K562 (cell line): ENCODE data around the gene SYNRG. TPM values are rescaled to one million over a fixed set of nuclear protein-coding genes. Genes with fewer than 3 reads are reported as not detected.

ENCODE experiments used
- ATAC-seq: fragments of 200-7000 bp; cut with Tn5 transposase; 3 replicates; pipeline ENCODE4 v1.9.1; 2020; ENCODE audit warnings: moderate library complexity
- BruUV-seq: library from RNA; stranded (reverse); fragments of 400-500 nt; replicated peaks from 2 replicates; lab custom pipeline; 2021; lab: Mats Ljungman, UMichigan
- CTCF ChIA-PET: fragments of 300-600 bp; formaldehyde crosslinking; extraction: SDS; loops from one replicate; lab custom pipeline; 2021; ENCODE audit warnings: low intra/inter-chr PET ratio; lab: Yijun Ruan, JAX
- POLR2A ChIA-PET: fragments of 300-600, 350-650 bp; sonication (Branson Sonifier 250); formaldehyde crosslinking; extraction: SDS; loops from one replicate; lab custom pipeline; 2021; ENCODE audit warnings: antibody characterized with exemption, inconsistent platforms; lab: Yijun Ruan, JAX
- DNase-seq, 4 experiments: peaks; one replicate each; pipeline versions ENCODE4 v3.0.0 to v3.0.0-alpha.2; 2011 to 2018; ENCODE audit warnings: low spot score in 3 of 4, mixed read lengths in 3 of 4; ENCODE audit errors: extremely low read depth in 1 of 4
- FAIRE-seq: peaks from 2 replicates; lab custom pipeline; 2011; peaks lifted over from hg19 to GRCh38; lab: Jason Lieb, UNC
- H2AFZ ChIP-seq: 2 replicates; pipeline ENCODE4 v1.6.0; 2011; ENCODE audit warnings: low read depth, low read length, control low read depth, inconsistent platforms
- H3K27ac ChIP-seq: fragments of 200-600 bp; 3 replicates; pipeline ENCODE4 v1.8.0; 2011; ENCODE audit warnings: low read depth, mild to moderate bottlenecking, control low read depth, inconsistent platforms, low read length, moderate library complexity, mixed read lengths; ENCODE audit errors: extremely low read depth
- H3K27me3 ChIP-seq, 2 experiments: fragments of 300-600 bp in 1 of 2; 2 replicates in 1 of 2; 3 replicates in 1 of 2; pipeline versions ENCODE4 v1.6.0 to v1.8.0; 2011; ENCODE audit warnings: inconsistent platforms in 2 of 2, low read length in 2 of 2, mild to moderate bottlenecking in 1 of 2, mixed read lengths in 1 of 2, moderate library complexity in 1 of 2; ENCODE audit not compliant: control insufficient read depth in 2 of 2, insufficient read depth in 2 of 2
- H3K36me3 ChIP-seq: fragments of 300-600 bp; 3 replicates; pipeline ENCODE4 v1.8.0; 2011; ENCODE audit warnings: mild to moderate bottlenecking, low read length, inconsistent platforms; ENCODE audit not compliant: control insufficient read depth, insufficient read depth
- H3K4me1 ChIP-seq, 2 experiments: fragments of 200-600 bp in 1 of 2; replicated peaks in 1 of 2; 2 replicates in 1 of 2; 3 replicates in 1 of 2; pipeline versions ENCODE4 v1.5.1 to v1.8.0; 2011; ENCODE audit warnings: inconsistent platforms in 2 of 2, low read length in 2 of 2, mild to moderate bottlenecking in 1 of 2, mixed read lengths in 1 of 2, moderate library complexity in 1 of 2; ENCODE audit not compliant: control insufficient read depth in 2 of 2, insufficient read depth in 2 of 2
- H3K4me2 ChIP-seq: 2 replicates; pipeline ENCODE4 v1.6.1; 2011; ENCODE audit warnings: low read length, control low read depth, inconsistent platforms, mixed read lengths; ENCODE audit not compliant: insufficient read depth
- H3K4me3 ChIP-seq: fragments of 200-600 bp; sonication (generic), shearing (Covaris generic); 2 replicates; pipeline ENCODE4 v1.5.1; 2016; ENCODE audit warnings: control low read depth, inconsistent platforms
- H3K79me2 ChIP-seq: fragments of 200-600 bp; 3 replicates; pipeline ENCODE4 v1.8.0; 2011; ENCODE audit warnings: low read length, inconsistent platforms; ENCODE audit not compliant: control insufficient read depth, insufficient read depth
- H3K9ac ChIP-seq, 2 experiments: 2 replicates each; pipeline versions ENCODE4 v1.6.0 to v1.6.1; 2011; ENCODE audit warnings: low read depth in 2 of 2, low read length in 2 of 2, control low read depth in 1 of 2, inconsistent platforms in 1 of 2, mild to moderate bottlenecking in 1 of 2, mixed read lengths in 1 of 2; ENCODE audit not compliant: insufficient read depth in 1 of 2
- H3K9me1 ChIP-seq: one replicate; pipeline ENCODE4 v1.6.0; 2011; ENCODE audit warnings: inconsistent platforms, mild to moderate bottlenecking, low read length, moderate library complexity; ENCODE audit not compliant: control insufficient read depth, insufficient read depth
- H3K9me3 ChIP-seq: replicated peaks from 2 replicates; pipeline ENCODE4 v1.5.1; 2011; ENCODE audit warnings: low read depth, low read length, inconsistent platforms; ENCODE audit not compliant: control insufficient read depth, insufficient read depth
- H4K20me1 ChIP-seq: replicated peaks from 2 replicates; pipeline ENCODE4 v1.6.1; 2011; ENCODE audit warnings: low read length, inconsistent platforms, mixed read lengths; ENCODE audit not compliant: control insufficient read depth, insufficient read depth
- BHLHE40 ChIP-seq: IDR thresholded peaks from 2 replicates; pipeline ENCODE4 v1.6.1; 2011; ENCODE audit warnings: low read length, improper control_type of control experiment
- EHMT2 ChIP-seq: fragments of 450-650 bp; IDR thresholded peaks from 2 replicates; pipeline ENCODE4 v1.6.1; 2018; ENCODE audit warnings: antibody characterized with exemption
- ELK1 ChIP-seq: sonication (generic); formaldehyde crosslinking; IDR thresholded peaks from 2 replicates; pipeline ENCODE4 v1.8.1; 2022; ENCODE audit warnings: missing genetic modification reagents
- EP300 ChIP-seq: IDR thresholded peaks from 2 replicates; pipeline ENCODE4 v1.6.1; 2012; ENCODE audit warnings: low read length, improper control_type of control experiment
- ESRRA ChIP-seq: fragments of 450-650 bp; IDR thresholded peaks from 2 replicates; pipeline ENCODE4 v1.6.1; 2014; ENCODE audit warnings: low read depth, mild to moderate bottlenecking, moderate library complexity, borderline replicate concordance
- HIVEP1 ChIP-seq: fragments of 250-450 bp; sonication (Bioruptor Pico); IDR thresholded peaks from 2 replicates; pipeline ENCODE4 v1.4.0; 2020; ENCODE audit warnings: mild to moderate bottlenecking
- MTA2 ChIP-seq: fragments of 450-650 bp; IDR thresholded peaks from 2 replicates; pipeline ENCODE4 v1.6.1; 2016; ENCODE audit warnings: low read depth
- NKRF ChIP-seq: fragments of 450-650 bp; IDR thresholded peaks from 2 replicates; pipeline ENCODE4 v1.6.1; 2016; ENCODE audit warnings: borderline replicate concordance
- POLR2H ChIP-seq: IDR thresholded peaks from 2 replicates; pipeline ENCODE4 v1.6.1; 2016; ENCODE audit warnings: missing genetic modification characterization, low read depth, mild to moderate bottlenecking, control low read depth, missing compliant biosample characterization, moderate library complexity
- ZBTB7A ChIP-seq: IDR thresholded peaks from 2 replicates; pipeline ENCODE4 v1.6.1; 2011; ENCODE audit warnings: low read depth, mild to moderate bottlenecking, low read length, moderate library complexity, borderline replicate concordance; ENCODE audit not compliant: control insufficient read depth
- ZFP36 ChIP-seq: fragments of 150-350 bp; IDR thresholded peaks from 2 replicates; pipeline ENCODE4 v1.6.1; 2018; ENCODE audit warnings: low read length, low read depth; ENCODE audit not compliant: partially characterized antibody
- ZKSCAN1 ChIP-seq: fragments of 150-350 bp; IDR thresholded peaks from 2 replicates; pipeline ENCODE4 v1.6.1; 2016; ENCODE audit warnings: low read depth, low read length
- WGBS: fragments of 100-300 bp; shearing (Covaris generic); methylation state at CpG from one replicate; pipeline ENCODE4 v1.1.6; 2016; ENCODE audit warnings: low coverage, mixed read lengths; ENCODE audit not compliant: insufficient coverage; ENCODE audit errors: missing lambda C conversion rate; 5-methylcytosine and 5-hydroxymethylcytosine counted together
- in situ Hi-C: fragments of 300-500 bp; cut with MboI; formaldehyde crosslinking; loops from 4 replicates; pipeline ENCODE4 v1.15.0; 2018; ENCODE audit warnings: inconsistent platforms, mixed read lengths
- intact Hi-C: fragments of 100-400 bp; cut with micrococcal nuclease; formaldehyde crosslinking; loops from 2 replicates; pipeline ENCODE4 v1.14.2; 2022
- polyA plus RNA-seq, 8 experiments: library from polyadenylated mRNA; depleted of rRNA in 4 of 8; stranded (reverse) in 5 of 8; unstranded in 3 of 8; fragments of >200 nt; fragmentation: Nextera tagmentation in 2 of 8; fragmentation: Illumina TruSeq in 1 of 8; extraction: Ambion mirVana in 2 of 8; extraction: Trizol in 1 of 8; gene quantifications; 2 replicates each; pipeline versions ENCODE4 v1.2.1 to v1.2.3, GENCODE V29; 2011 to 2014; ENCODE audit warnings: inconsistent platforms in 1 of 8, missing spikeins in 1 of 8
- total RNA-seq, 7 experiments: library from RNA; depleted of rRNA in 6 of 7; stranded (reverse); fragments of >200 nt in 6 of 7; fragmentation: Illumina TruSeq in 2 of 7; extraction: Trizol in 2 of 7; gene quantifications; 2 replicates each; pipeline versions ENCODE4 v1.2.1 to v1.2.3, GENCODE V29; 2011 to 2021; ENCODE audit warnings: low replicate concordance in 1 of 7

Gene SYNRG
- total and polyA plus RNA-seq, 9 of the 15 experiments (the other 6 are each of a cell fraction or from before 2014, with no cell fraction given) = 2.9 to 28.2 (median 15.1) TPM

GRCh38 chr17:37576281-37576680 lies 32.9 kb downstream of the SYNRG start:
- no peak overlapping the region for H2AFZ ChIP-seq
- no TSS peak for BruUV-seq
- TF ChIP-seq ZKSCAN1 (no peak), HIVEP1 (no peak), BHLHE40 (no peak), EHMT2 (no peak), ESRRA (no peak), MTA2 (no peak), NKRF (no peak), ZFP36 (no peak), ELK1 (CRISPR knock-in tag) (no peak), ZBTB7A (no peak), POLR2H (tag) (no peak), EP300 (no peak)
- TF ChIP-seq, all 486 proteins: peak for 0
- intact Hi-C loops (no loop called here), in situ Hi-C loops (no loop called here)
- H4K20me1 ChIP-seq = no peaks in the 10 kb centered on the region
- H3K9ac ChIP-seq = no peak overlapping the region
- ATAC-seq = no peak
- peaks cover 37% of the 10 kb centered on the region for H3K36me3 ChIP-seq
- no peaks in the 10 kb centered on the region for H3K9me3 ChIP-seq
- no peak overlapping the region for H3K27ac ChIP-seq
- no peak overlapping the region for H3K4me2 ChIP-seq
- 88% methylated on average over 3 of the region's 3 CpGs for WGBS
- ChIA-PET POLR2A (no interaction called here), CTCF (no interaction called here)
- no peak overlapping the region for H3K4me3 ChIP-seq
- no peak for FAIRE-seq
- H3K27me3 ChIP-seq = no peaks in the 10 kb centered on the region
- H3K79me2 ChIP-seq = no peaks in the 10 kb centered on the region
- DNase-seq = no peak
- no peaks in the 10 kb centered on the region for H3K9me1 ChIP-seq
- no peaks in the 10 kb centered on the region for H3K4me1 ChIP-seq
